Transverse colon (tissue), 4 donors: ENCODE data around the gene ATG2B. TPM values are rescaled to one million over a fixed set of nuclear protein-coding genes. Genes with fewer than 3 reads are reported as not detected.
A peak's percentile ranks its signal among the peaks of the same experiment; 100 is the strongest.

Source experiments
- DNase-seq: peaks from one replicate; pipeline ENCODE4 v3.0.0-alpha.2; 2019
- H3K27ac ChIP-seq, 4 donors: fragments of 200-600 bp; sonication (generic); 2 replicates each; pipeline ENCODE4 v1.5.1; 2016 to 2018; ENCODE audit warnings: inconsistent platforms in 4 of 4
- H3K27me3 ChIP-seq: fragments of 200-600 bp; sonication (generic); 2 replicates; pipeline ENCODE4 v1.5.1; 2017; ENCODE audit warnings: inconsistent platforms
- H3K36me3 ChIP-seq, 4 donors: fragments of 200-600 bp; sonication (generic); 2 replicates each; pipeline ENCODE4 v1.5.1; 2017 to 2019; ENCODE audit warnings: inconsistent platforms in 4 of 4
- H3K4me1 ChIP-seq, 4 donors: fragments of 200-600 bp; sonication (generic); 2 replicates each; pipeline ENCODE4 v1.5.1; 2017 to 2020; ENCODE audit warnings: inconsistent platforms in 4 of 4
- H3K4me3 ChIP-seq, 4 donors: fragments of 200-600 bp; sonication (generic); 1 replicate in 1 of 4; 2 replicates in 3 of 4; pipeline versions ENCODE4 v1.5.1 to v1.6.1; 2017 to 2019; ENCODE audit warnings: inconsistent platforms in 4 of 4
- H3K9me3 ChIP-seq, 2 donors: fragments of 200-600 bp; sonication (generic); 2 replicates each; pipeline ENCODE4 v1.5.1; 2017 to 2019; ENCODE audit warnings: inconsistent platforms in 2 of 2
- CTCF ChIP-seq, 5 experiments: fragments of 200-600 bp in 3 of 5; fragments of 450-650 bp in 2 of 5; sonication (generic) in 3 of 5; IDR thresholded peaks; 1 replicate in 2 of 5; 2 replicates in 3 of 5; pipeline ENCODE4 v1.5.1; 2016 to 2017; ENCODE audit warnings: antibody characterized with exemption in 5 of 5, inconsistent platforms in 3 of 5, mild to moderate bottlenecking in 2 of 5, moderate library complexity in 1 of 5
- EP300 ChIP-seq: sonication (generic); formaldehyde crosslinking; IDR thresholded peaks from one replicate; pipeline ENCODE4 v1.6.1; 2017; ENCODE audit warnings: antibody characterized with exemption, low read depth
- POLR2A ChIP-seq: fragments of 450-650 bp; IDR thresholded peaks from one replicate; pipeline ENCODE4 v1.6.1; 2016; ENCODE audit warnings: antibody characterized with exemption, mild to moderate bottlenecking, moderate library complexity
- POLR2AphosphoS5 ChIP-seq, 3 donors: sonication (generic); formaldehyde crosslinking; IDR thresholded peaks; one replicate each; pipeline ENCODE4 v1.6.1; 2016; ENCODE audit warnings: antibody characterized with exemption in 3 of 3
- WGBS, 2 donors: methylation state at CpG; one replicate each; pipeline ENCODE4 v1.1.5; 2018; ENCODE audit warnings: low coverage in 1 of 2; 5-methylcytosine and 5-hydroxymethylcytosine counted together
- in situ Hi-C, 4 donors: fragments of 200-750 bp; cut with MboI; loops; one replicate each; pipeline versions ENCODE4 v1.15.0 to v1.15.1; 2017; ENCODE audit warnings: low sequenced_read_pairs in 3 of 4, low pct_ligation_motif_present in 1 of 4, low pct_unique_long_range_greater_than_20kb in 1 of 4
- intact Hi-C: fragments of 100-400 bp; cut with DNase I; formaldehyde crosslinking; loops from one replicate; pipeline ENCODE4 v1.15.1; 2023; ENCODE audit warnings: low total_unique reads
- total RNA-seq, 4 donors: library from RNA; depleted of rRNA; stranded (reverse); fragments of >200 nt; gene quantifications; one replicate each; pipeline ENCODE4 v1.1.0, GENCODE V29; 2016

The ATG2B gene
- total RNA-seq, 4 donors from 2014 or later, result 30.7 to 47.5 (median 42.7) TPM

GRCh38 chr14:96233661-96234060 is 129.5 kb downstream of the ATG2B start:
- in situ Hi-C loops (no loop called here), intact Hi-C loops (no loop called here)
- H3K36me3 ChIP-seq, result no peaks in the 10 kb centered on the region
- H3K4me1 ChIP-seq, result peaks cover 0 to 11% (median 7%) of the 10 kb centered on the region in 4 donors
- H3K4me3 ChIP-seq, result no peak overlapping the region
- H3K27ac ChIP-seq, result peak overlapping the region in 3 of 4 donors; percentile 2 to 69 (median 61)
- no peaks in the 10 kb centered on the region for H3K9me3 ChIP-seq
- TF ChIP-seq POLR2A, result no peak
- TF ChIP-seq EP300, result no peak
- TF ChIP-seq POLR2AphosphoS5 (IDR thresholded peaks at IDR 0.05), result no peak
- TF ChIP-seq CTCF (IDR thresholded peaks at IDR 0.05), result no peak
- WGBS, 2 donors, result 70 to 80% methylated on average over 3 of the region's 3 CpGs
- no peaks in the 10 kb centered on the region for H3K27me3 ChIP-seq
- DNase-seq, result no peak

GRCh38 chr14:96232506-96232905 is 130.6 kb downstream of the ATG2B start:
- H3K36me3 ChIP-seq, result no peaks in the 10 kb centered on the region
- no peaks in the 10 kb centered on the region for H3K27me3 ChIP-seq
- 82 to 94% methylated on average over 11 of the region's 11 CpGs for WGBS, 2 donors
- in situ Hi-C loops (no loop called here), intact Hi-C loops (no loop called here)
- H3K4me1 ChIP-seq, result peaks cover 0 to 10% (median 7%) of the 10 kb centered on the region in 4 donors
- no peaks in the 10 kb centered on the region for H3K9me3 ChIP-seq
- TF ChIP-seq POLR2AphosphoS5 (IDR thresholded peaks at IDR 0.05) (no peak), EP300 (no peak), CTCF (IDR thresholded peaks at IDR 0.05) (no peak), POLR2A (no peak)
- H3K4me3 ChIP-seq, result no peak overlapping the region
- no peak overlapping the region for H3K27ac ChIP-seq
- DNase-seq, result no peak

- 66% methylated on average over 12 of the region's 12 CpGs; no CpG with 5 or more reads in 1 of the 2 donors for WGBS, 2 donors
- no peak for DNase-seq
Measured at GRCh38 chr14:96231526-96232130, 131.5 kb downstream of the ATG2B start.

GRCh38 chr14:96231056-96231455 is 132.1 kb downstream of the ATG2B start:
- Histone ChIP-seq H3K27ac (peak overlapping the region in 2 of 4 donors; percentile 17 to 21), H3K9me3 (no peaks in the 10 kb centered on the region), H3K27me3 (no peaks in the 10 kb centered on the region), H3K36me3 (no peaks in the 10 kb centered on the region), H3K4me3 (no peak overlapping the region), H3K4me1 (peaks cover 0 to 12% (median 8%) of the 10 kb centered on the region in 4 donors)
- 72 to 74% methylated on average over 2 to 4 of the region's 4 CpGs for WGBS, 2 donors
- no peak for DNase-seq
- in situ Hi-C loops, result no loop called here
- TF ChIP-seq CTCF (IDR thresholded peaks at IDR 0.05), result no peak
- TF ChIP-seq POLR2AphosphoS5 (IDR thresholded peaks at IDR 0.05), result no peak
- TF ChIP-seq EP300, result no peak
- TF ChIP-seq POLR2A, result no peak
- intact Hi-C loops, result no loop called here

More at GRCh38 chr14:96231526-96232130, 131.5 kb downstream of the ATG2B start:
- Histone ChIP-seq H3K27me3 (no peaks in the 10 kb centered on the region), H3K27ac (peak overlapping the region in 2 of 4 donors; percentile 17 to 21), H3K4me1 (peaks cover 0 to 10% (median 7%) of the 10 kb centered on the region in 4 donors), H3K4me3 (no peak overlapping the region), H3K9me3 (no peaks in the 10 kb centered on the region), H3K36me3 (no peaks in the 10 kb centered on the region)
- in situ Hi-C loops (no loop called here), intact Hi-C loops (no loop called here)
- no peak for TF ChIP-seq POLR2A
- TF ChIP-seq EP300, result no peak
- TF ChIP-seq CTCF (IDR thresholded peaks at IDR 0.05), result no peak
- no peak for TF ChIP-seq POLR2AphosphoS5 (IDR thresholded peaks at IDR 0.05)
